AG04450 (cell line): ENCODE data around the gene MC2R. TPM values are rescaled to one million over a fixed set of nuclear protein-coding genes. Genes with fewer than 3 reads are reported as not detected.

Experiments used
- CTCF ChIA-PET: fragments of 300-600, 350-600 bp; formaldehyde crosslinking; extraction: SDS; loops from one replicate; lab custom pipeline; 2022; ENCODE audit warnings: antibody characterized with exemption, inconsistent platforms; lab: Charles Lee
- POLR2A ChIA-PET: fragments of 350-600 bp; formaldehyde crosslinking; extraction: SDS; loops from one replicate; lab custom pipeline; 2021; ENCODE audit warnings: antibody characterized with exemption, inconsistent platforms; lab: Yijun Ruan, JAX
- DNase-seq: peaks from one replicate; pipeline ENCODE4 v3.0.0-alpha.2; 2011; ENCODE audit warnings: low read depth, low spot score
- H3K27ac ChIP-seq: one replicate; pipeline ENCODE4 v1.5.1; 2012; ENCODE audit warnings: low read depth, low read length, control low read depth
- H3K27me3 ChIP-seq: one replicate; pipeline ENCODE4 v1.6.0; 2012; ENCODE audit warnings: low read length; ENCODE audit not compliant: control insufficient read depth, insufficient read depth
- H3K4me3 ChIP-seq: 2 replicates; pipeline ENCODE4 v1.5.1; 2011; ENCODE audit warnings: mild to moderate bottlenecking, low read depth, low read length, control low read depth
- H3K9me3 ChIP-seq: 2 replicates; pipeline ENCODE4 v1.5.1; 2012; ENCODE audit warnings: low read length; ENCODE audit not compliant: control insufficient read depth, insufficient read depth
- polyA plus RNA-seq: library from polyadenylated mRNA; depleted of rRNA; stranded (reverse); fragments of >200 nt; gene quantifications from 2 replicates; pipeline ENCODE4 v1.2.3, GENCODE V29; 2011
- TF ChIP-seq, protein P1 (sequence below): IDR thresholded peaks from 2 replicates; pipeline ENCODE4 v1.5.1; 2011; ENCODE audit warnings: low read depth, low read length, control low read depth, inconsistent platforms

The MC2R gene
- polyA plus RNA-seq, 1 experiment: not detected

DNA sequence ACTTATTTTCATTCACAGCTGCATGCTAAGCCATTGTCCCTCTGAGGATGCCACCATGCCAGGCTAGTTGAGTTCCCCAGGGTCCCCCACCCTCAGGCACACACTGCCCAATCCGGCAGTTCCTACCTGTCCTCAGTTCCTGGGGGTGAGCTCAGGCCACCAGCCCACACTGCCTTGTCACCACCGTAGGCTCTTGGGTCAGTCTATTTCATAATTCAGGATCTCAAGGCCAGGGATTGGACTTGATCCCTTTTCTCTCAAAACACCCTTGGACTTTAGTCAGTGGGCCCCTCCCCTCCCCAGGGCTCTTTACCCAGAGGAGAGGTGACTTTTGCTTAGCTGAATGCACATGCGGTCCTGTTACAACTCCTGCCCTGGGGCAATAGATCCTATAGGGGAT is 18.7 kb upstream of the MC2R start:
- no peak overlapping the region for H3K4me3 ChIP-seq
- ChIA-PET CTCF (no interaction called here), POLR2A (no interaction called here)
- H3K9me3 ChIP-seq: peaks cover 61% of the 10 kb centered on the region
- H3K27me3 ChIP-seq: no peaks in the 10 kb centered on the region
- DNase-seq: no peak
- TF ChIP-seq, protein P1, sequence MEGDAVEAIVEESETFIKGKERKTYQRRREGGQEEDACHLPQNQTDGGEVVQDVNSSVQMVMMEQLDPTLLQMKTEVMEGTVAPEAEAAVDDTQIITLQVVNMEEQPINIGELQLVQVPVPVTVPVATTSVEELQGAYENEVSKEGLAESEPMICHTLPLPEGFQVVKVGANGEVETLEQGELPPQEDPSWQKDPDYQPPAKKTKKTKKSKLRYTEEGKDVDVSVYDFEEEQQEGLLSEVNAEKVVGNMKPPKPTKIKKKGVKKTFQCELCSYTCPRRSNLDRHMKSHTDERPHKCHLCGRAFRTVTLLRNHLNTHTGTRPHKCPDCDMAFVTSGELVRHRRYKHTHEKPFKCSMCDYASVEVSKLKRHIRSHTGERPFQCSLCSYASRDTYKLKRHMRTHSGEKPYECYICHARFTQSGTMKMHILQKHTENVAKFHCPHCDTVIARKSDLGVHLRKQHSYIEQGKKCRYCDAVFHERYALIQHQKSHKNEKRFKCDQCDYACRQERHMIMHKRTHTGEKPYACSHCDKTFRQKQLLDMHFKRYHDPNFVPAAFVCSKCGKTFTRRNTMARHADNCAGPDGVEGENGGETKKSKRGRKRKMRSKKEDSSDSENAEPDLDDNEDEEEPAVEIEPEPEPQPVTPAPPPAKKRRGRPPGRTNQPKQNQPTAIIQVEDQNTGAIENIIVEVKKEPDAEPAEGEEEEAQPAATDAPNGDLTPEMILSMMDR: no peak
- no peak overlapping the region for H3K27ac ChIP-seq

DNA sequence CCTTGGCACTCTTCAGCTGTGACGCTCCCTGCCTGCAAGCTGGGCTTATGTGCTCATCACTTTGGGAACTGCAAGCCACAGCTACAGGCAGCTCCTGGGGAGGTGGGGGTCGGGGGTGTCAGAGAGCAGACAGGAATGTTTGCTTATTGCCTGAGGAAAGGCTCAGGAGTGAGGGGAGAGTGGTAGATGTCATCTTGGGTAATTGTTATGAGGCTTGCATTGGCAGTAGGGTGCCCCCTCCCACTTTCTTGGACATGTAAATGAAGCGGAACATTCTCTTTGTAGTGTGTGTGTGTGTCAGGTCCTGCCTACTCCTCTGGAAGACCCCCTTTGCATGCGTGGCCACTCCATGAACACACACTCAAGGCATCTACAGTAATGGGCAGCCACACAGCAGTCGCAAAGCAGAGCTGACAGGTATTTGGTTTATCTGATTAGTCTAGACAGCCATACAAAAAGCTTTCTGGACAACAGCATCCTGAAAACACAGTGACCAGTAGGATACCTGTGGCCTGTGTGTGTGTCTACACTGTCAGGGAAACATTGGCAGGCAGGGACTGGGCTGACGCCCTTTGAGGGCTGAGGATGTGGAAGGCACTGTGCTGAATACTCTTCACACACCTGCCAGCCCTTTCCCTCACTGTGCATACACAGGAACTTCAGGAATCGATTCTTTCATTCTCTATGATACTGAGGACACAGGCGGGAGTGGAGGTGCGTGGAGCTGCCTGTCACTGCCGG is 17.1 kb upstream of the MC2R start:
- ChIA-PET POLR2A (no interaction called here), CTCF (no interaction called here)
- Histone ChIP-seq H3K27me3 (no peaks in the 10 kb centered on the region), H3K9me3 (peaks cover 60% of the 10 kb centered on the region), H3K27ac (no peak overlapping the region), H3K4me3 (no peak overlapping the region)
- TF ChIP-seq, protein P1: no peak
- no peak for DNase-seq

DNA sequence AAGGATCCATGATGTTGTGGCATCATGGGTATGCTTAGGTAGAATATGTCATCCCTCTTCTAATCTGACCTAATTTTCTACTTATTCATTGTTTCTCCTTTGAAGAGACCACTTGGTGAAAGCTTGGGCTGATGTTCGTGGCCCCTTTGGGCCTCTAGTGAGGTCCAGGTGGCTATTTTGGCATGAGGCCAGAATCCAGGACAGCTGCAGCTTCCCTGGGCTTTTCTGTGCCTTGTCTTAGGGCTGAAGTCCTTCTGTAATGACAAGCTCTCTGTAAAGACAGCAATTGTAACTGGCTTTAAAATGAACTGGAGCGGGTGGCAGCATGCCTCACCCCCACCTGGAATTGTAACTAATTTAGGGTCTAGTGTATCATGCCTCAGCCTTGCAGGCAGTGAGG is 15.6 kb upstream of the MC2R start:
- Histone ChIP-seq H3K9me3 (peaks cover 51% of the 10 kb centered on the region), H3K27ac (no peak overlapping the region), H3K4me3 (no peak overlapping the region), H3K27me3 (no peaks in the 10 kb centered on the region)
- CTCF ChIA-PET: no interaction called here
- DNase-seq: no peak
- POLR2A ChIA-PET: no interaction called here
- TF ChIP-seq, protein P1: no peak

DNA sequence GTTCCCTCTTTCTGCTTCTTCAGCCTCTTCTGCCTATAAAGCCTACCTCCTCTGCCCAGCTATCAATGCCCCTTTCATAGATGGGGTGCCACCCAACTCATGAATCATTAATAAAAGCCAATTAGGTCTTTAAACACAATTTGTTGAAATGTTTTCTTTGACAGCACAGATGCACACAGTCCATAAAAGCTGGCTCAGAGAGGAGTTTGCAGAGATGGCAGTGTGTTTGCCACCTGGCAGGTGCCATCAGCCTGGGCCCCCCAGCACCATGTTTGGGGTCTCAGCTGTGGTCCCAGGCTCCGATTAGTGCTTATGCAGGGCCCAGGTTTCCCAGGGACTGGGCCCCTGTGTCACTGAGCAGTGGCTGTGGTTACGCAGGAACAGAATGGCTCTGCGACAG is 7.9 kb upstream of the MC2R start:
- no peak for DNase-seq
- Histone ChIP-seq H3K4me3 (no peak overlapping the region), H3K27ac (no peak overlapping the region), H3K27me3 (no peaks in the 10 kb centered on the region), H3K9me3 (peaks cover 48% of the 10 kb centered on the region)
- ChIA-PET POLR2A (no interaction called here), CTCF (no interaction called here)
- TF ChIP-seq, protein P1: no peak

DNA sequence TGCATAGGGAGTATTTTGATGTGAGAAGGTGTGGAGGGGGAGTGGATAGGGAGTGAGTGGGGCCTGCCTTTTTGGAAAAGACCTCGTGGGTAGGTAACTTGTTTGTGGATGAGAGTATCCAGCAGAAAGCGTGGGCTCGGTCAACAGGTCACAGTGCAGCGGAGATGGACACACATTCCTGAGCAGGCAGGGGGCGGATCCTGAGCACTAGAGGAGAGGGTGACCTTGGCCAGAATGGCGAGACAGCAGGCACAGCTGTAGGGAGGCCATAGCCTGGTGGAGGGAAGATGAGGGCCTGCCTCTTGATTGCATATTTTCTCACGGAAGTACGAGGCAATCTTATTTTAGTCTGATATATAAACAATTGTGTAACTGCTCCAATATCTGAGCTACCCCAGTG is 3.6 kb upstream of the MC2R start:
- DNase-seq: no peak
- ChIA-PET POLR2A (no interaction called here), CTCF (no interaction called here)
- Histone ChIP-seq H3K27me3 (no peaks in the 10 kb centered on the region), H3K4me3 (no peak overlapping the region), H3K27ac (no peak overlapping the region), H3K9me3 (peaks cover 54% of the 10 kb centered on the region)
- TF ChIP-seq, protein P1: no peak
